ENCODE measurements around the gene FOXL2NB.

The FOXL2NB gene

GRCh38 chr3:138975351-138975750, 28.3 kb downstream of the FOXL2NB start:
- no peak overlapping the region for H3K4me3 ChIP-seq (ENCODE audit: low read depth, low read length)
- no peak for DNase-seq (ENCODE audit: low read depth)
- TF ChIP-seq CTCF (conservative IDR thresholded peaks at IDR 0.05; ENCODE audit: low read depth, low read length): no peak

DNA sequence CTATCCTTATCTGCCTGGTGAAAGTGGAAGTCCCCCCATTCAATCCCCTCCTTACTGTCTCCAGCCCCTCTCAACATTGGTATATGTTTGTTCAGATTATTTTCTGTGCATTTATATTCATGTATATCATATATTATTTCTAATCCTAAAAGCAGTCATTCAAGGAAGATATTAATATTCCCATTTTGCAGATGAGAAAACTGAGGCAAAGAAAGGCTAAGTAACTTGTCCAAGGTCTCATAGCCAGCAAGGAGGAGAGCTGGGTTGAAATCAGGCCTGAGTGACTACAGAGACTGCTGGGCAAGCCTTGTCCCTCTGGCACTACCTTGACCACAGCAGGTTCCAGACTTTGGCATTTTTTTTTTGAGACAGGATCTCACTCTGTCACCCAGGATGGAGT, 29.0 kb downstream of the FOXL2NB start:
- TF ChIP-seq CTCF (conservative IDR thresholded peaks at IDR 0.05; ENCODE audit: low read depth, low read length): no peak
- no peak for DNase-seq (ENCODE audit: low read depth)
- H3K4me3 ChIP-seq (ENCODE audit: low read depth, low read length): no peak overlapping the region

GRCh38 chr3:138984816-138985215, 37.8 kb downstream of the FOXL2NB start:
- no peak for DNase-seq (ENCODE audit: low read depth)
- no peak overlapping the region for H3K4me3 ChIP-seq (ENCODE audit: low read depth, low read length)
- no peak for TF ChIP-seq CTCF (conservative IDR thresholded peaks at IDR 0.05; ENCODE audit: low read depth, low read length)

- DNase-seq (ENCODE audit: low read depth): no peak
- TF ChIP-seq CTCF (conservative IDR thresholded peaks at IDR 0.05; ENCODE audit: low read depth, low read length): no peak
- no peak overlapping the region for H3K4me3 ChIP-seq (ENCODE audit: low read depth, low read length)
Measured at GRCh38 chr3:138985932-138986331, 38.9 kb downstream of the FOXL2NB start.

DNA sequence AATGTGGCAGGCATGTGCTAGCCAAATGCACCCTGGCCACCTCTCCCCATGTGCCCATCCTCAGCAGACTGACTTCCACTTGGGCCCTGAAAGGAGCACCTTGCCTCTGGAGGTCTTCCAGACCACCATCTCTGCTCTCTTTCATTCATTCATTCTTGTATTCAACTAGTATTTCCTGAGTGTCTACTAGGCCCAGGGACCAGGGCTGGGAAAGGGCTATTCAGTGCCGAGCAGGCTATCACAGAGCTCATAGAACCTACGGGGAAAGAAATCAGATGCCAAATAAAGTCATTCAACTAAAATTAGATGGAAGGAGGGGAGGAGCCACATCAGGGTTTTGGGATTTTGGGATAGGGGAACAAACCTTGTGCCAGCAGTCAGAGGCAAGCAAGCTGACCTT, 40.2 kb downstream of the FOXL2NB start:
- H3K4me3 ChIP-seq (ENCODE audit: low read depth, low read length): no peak overlapping the region
- no peak for TF ChIP-seq CTCF (conservative IDR thresholded peaks at IDR 0.05; ENCODE audit: low read depth, low read length)
- no peak for DNase-seq (ENCODE audit: low read depth)

GRCh38 chr3:138995706-138996105, 48.7 kb downstream of the FOXL2NB start:
- no peak for DNase-seq (ENCODE audit: low read depth)
- TF ChIP-seq CTCF (conservative IDR thresholded peaks at IDR 0.05; ENCODE audit: low read depth, low read length): no peak
- no peak overlapping the region for H3K4me3 ChIP-seq (ENCODE audit: low read depth, low read length)
